ENCODE data around the gene EVA1C.

DNA sequence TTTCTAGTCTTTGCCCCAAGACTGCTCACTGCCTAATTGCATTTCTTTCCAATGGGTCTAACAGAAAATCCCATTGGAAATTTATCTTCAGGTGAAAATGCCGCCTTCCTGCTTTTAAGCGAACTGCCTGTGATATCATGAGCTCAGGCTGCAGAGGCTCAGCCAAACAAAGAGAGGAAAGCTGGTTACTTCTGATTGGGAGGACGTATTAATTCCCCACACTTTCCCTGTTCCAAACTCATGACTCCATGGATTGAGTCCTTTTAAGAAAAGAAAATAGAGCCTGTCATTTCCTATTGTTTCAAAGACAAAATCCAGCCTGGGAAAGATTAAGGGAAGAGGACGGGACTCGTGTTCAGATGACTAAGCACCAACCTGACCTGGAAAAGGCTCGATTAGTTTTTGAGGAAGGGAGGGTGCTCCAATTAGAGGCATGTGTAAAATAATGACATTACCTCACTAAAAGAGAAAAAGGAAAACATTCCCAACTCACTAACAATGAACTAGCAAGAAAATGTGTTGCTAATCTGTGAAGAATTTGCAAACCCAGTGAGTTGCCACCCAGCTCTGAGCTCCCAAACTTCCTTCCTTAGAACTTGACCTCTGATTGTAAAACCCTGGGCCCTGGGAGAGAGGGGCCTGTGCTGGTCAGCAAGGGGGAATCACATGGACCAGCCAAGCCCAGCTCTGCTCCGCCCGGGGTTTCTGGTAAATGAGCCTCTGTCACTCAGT lies 111.6 kb downstream of the EVA1C start:
- TF ChIP-seq CTCF (conservative IDR thresholded peaks at IDR 0.05; ENCODE audit: low read depth, low read length) (no peak), EZH2 (IDR thresholded peaks at IDR 0.05; ENCODE audit: low read length, unreplicated experiment) (no peak), EZH2phosphoT487 (IDR thresholded peaks at IDR 0.05; ENCODE audit: borderline replicate concordance, low read length) (no peak)
